SKM-1 (cell line): ENCODE results near the gene TNS1.
A peak's percentile ranks its signal among the peaks of the same experiment; 100 is the strongest.
"Not testable (repeated sequence)": the region's sequence is repeated elsewhere in the genome, so short reads cannot be mapped to it uniquely, and the experiment has no call there.

Experiments used
- DNase-seq: peaks from one replicate; lab custom pipeline; 2025; ENCODE audit not compliant: unreplicated experiment; lab: John Stamatoyannopoulos, UW

TNS1 gene

DNA sequence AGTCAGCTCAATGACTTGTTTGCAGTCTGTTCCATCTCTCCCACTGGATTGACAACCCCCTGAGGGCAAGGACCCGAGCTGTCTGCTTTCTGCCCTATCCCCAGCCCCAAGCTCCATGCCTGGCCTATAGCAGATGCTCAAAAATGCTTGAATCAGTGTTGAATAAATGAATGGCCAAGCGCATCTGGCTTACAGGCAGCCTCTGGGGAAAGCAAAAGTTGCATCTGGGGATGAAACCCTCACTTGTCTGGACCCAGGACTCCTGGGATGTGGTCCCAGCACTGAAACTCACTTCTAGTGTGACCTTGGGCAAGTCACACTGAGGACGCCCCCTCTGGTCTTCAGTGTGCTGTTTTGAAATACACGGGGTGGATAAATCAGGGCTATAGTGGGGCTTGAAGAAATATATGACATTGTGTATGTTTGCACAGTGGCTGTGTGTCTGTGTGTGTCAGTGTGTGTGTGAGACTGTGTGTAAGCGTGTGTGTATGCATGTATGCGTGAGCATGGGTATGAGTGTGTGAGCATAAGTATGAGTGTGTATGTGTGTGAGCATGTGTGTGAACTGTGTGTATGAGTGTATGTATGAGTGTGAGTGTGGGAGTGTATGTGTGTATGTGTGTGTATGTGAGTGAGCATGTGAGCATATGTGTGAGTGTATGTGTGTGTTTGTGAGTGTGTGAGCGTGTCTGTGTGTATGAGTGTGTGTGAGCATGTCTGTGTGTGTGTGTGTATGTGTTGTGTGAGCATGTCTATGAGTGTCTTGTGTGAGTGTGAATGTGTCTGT, 27.8 kb upstream of the TNS1 start:
- DNase-seq = no peak

GRCh38 chr2:218029366-218030360, 26.9 kb upstream of the TNS1 start:
- DNase-seq = no peak

- no peak for DNase-seq
Measured at GRCh38 chr2:218028562-218029348, 26.0 kb upstream of the TNS1 start.

GRCh38 chr2:218028189-218028495, 25.3 kb upstream of the TNS1 start:
- DNase-seq = no peak

GRCh38 chr2:218027426-218028188, 24.8 kb upstream of the TNS1 start:
- no peak for DNase-seq

- DNase-seq = no peak
Measured at GRCh38 chr2:218026676-218027425, 24.1 kb upstream of the TNS1 start.

- DNase-seq = no peak
Measured at GRCh38 chr2:218026244-218026643, 23.4 kb upstream of the TNS1 start.

GRCh38 chr2:218024871-218025270, 22.1 kb upstream of the TNS1 start:
- DNase-seq = no peak

GRCh38 chr2:218024336-218024735, 21.5 kb upstream of the TNS1 start:
- no peak for DNase-seq

- DNase-seq = no peak
Measured at GRCh38 chr2:218023636-218024035, 20.8 kb upstream of the TNS1 start.

DNA sequence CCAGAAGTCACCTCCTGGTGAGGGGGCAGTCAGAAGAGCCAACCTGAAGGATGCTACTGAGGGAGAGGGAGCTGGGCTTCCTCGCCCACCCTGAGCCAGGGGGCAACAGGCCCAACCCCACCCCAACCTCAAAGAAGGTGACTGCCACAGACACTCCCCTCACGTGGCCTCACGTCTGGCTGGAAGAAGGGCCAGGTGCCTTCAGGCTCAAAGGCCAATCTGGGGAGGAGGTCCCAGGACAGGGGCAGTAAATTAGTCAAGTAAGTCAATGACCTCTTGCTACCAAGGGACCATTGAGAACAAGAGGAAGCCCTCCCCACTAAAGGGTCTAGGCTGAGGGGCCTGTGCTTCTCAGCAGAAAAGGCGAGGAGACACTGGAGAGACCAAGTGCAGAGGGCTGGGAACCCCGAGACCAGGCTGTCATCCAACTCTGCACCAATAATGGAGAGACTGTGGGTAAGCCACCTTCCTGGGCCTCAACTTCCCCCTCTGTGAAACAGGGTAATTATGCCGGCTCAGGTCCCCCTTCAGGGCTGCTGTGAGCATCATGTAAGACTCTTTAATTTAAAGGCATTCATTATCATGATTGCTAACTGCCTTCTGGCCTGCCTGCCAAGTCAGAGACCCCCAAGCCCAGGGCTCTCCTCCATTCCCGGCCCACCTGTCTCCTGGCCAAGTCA, 20.2 kb upstream of the TNS1 start:
- DNase-seq = no peak

DNA sequence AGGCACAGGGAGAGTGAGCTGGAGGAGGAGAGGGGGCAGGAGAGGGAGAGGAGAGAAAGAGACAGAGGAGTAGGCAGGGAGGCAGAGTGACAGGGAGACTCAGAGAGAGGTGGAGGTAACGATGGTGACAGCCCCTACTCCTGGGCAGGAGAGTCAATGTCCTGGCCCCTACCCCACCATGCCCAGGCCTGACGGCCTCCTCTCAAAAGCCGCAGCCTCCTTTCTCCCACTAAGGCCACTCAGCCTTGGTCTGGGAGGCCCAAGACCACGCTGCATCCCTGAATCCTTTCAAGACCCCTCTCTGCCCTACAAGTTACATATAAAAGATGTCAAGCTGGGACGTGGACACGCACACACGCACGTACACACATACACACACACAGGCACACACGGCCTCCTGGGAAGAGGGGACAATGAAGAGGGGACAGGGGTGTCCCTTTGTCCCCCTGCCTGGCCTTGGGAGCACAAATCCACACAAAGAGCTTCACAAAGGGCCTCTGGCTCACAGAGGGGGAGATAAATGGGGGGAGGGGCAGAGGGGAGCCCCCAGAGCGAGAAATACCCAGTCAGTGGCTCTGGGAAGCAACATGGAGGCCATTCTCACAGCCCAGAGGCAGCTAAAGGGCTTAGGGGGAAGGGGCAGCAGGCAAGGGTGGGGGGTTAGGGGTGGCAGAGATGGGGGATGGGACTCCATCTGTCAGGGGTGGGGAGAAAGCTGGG, 19.5 kb upstream of the TNS1 start:
- no peak for DNase-seq

DNA sequence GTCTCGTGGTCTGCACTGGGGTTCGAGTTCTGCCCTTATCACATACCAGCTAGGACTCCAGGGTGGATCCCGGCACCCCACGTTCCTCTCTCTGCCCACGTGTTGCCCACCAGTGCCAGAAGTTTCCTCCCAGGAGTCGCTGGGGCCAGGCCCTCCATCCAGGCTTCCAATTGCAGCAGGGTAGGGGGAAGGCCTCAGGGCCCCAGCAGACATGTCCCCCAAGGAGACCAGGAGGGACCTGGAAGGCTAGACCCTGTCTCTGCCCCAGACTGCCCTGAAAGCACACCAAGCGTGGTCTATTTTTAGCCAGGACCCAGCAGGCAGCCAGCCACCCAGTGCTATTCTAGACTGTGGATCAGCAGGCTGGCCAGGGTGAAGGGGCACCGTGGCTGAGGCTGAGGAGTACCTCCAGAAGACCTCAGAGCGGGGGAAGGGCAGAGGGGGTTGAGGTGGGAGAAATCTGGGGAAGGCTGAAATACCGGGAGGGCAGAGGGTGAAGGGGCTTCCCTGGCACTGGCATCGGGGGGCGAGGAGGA, 18.8 kb upstream of the TNS1 start:
- DNase-seq = no peak

- no peak for DNase-seq
Measured at GRCh38 chr2:218020966-218021535, 18.3 kb upstream of the TNS1 start.

DNA sequence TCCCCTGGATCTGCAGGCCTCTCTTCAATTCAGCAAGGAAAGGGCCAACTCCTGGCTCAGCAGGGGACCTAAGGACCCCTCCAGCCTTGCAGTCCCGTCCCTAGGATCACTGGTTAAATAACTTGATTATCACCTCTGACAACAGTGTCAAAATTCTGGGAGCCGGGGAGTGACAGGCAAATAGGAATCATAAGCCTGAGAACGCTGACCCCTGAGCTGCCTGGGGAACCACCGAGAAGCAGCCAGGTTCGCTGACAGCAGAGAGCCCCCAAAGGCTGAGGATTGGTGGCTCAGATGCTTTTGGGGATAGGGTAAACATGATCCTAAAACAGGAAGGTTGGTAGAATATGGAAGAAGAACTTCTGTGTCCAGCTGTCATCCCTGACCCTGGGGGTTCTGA, 17.5 kb upstream of the TNS1 start:
- no peak for DNase-seq

GRCh38 chr2:218019411-218020060, 16.7 kb upstream of the TNS1 start:
- peak; percentile 84 for DNase-seq

DNA sequence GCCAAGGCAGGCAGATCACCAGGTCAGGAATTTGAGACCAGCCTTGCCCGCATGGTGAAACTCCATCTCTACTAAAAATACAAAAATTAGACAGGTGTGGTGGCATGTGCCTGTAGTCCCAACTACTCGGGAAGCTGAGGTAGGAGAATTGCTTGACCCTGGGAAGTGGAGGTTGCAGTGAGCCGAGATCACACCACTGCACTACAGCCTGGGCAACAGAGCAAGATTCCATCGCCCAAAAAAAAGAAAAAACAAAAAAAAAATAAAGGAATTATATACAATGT, 16.0 kb upstream of the TNS1 start:
- DNase-seq = not testable (repeated sequence)
